Suprapubic skin (tissue), 4 donors: ENCODE measurements around the gene GAD2. TPM values are rescaled to one million over a fixed set of nuclear protein-coding genes. Genes with fewer than 3 reads are reported as not detected.

ENCODE experiments used
- DNase-seq, 2 donors: peaks; one replicate each; pipeline ENCODE4 v3.0.0-alpha.2; 2019; ENCODE audit warnings: low spot score in 2 of 2
- H3K27ac ChIP-seq: fragments of 200-600 bp; sonication (generic); one replicate; pipeline ENCODE4 v1.5.1; 2019
- H3K27me3 ChIP-seq: fragments of 200-600 bp; sonication (generic); one replicate; pipeline ENCODE4 v1.5.1; 2019
- H3K36me3 ChIP-seq: fragments of 200-600 bp; sonication (generic); one replicate; pipeline ENCODE4 v1.5.1; 2019
- H3K4me1 ChIP-seq: fragments of 200-600 bp; sonication (generic); one replicate; pipeline ENCODE4 v1.5.1; 2019
- H3K4me3 ChIP-seq: fragments of 200-600 bp; sonication (generic); one replicate; pipeline ENCODE4 v1.5.1; 2019; ENCODE audit warnings: mild to moderate bottlenecking
- H3K9me3 ChIP-seq: fragments of 200-600 bp; sonication (generic); one replicate; pipeline ENCODE4 v1.5.1; 2019
- EP300 ChIP-seq: sonication (generic); formaldehyde crosslinking; IDR thresholded peaks from one replicate; pipeline ENCODE4 v1.6.1; 2017; ENCODE audit warnings: antibody characterized with exemption
- POLR2A ChIP-seq, 2 donors: fragments of 450-650 bp; IDR thresholded peaks; one replicate each; pipeline ENCODE4 v1.6.1; 2017; ENCODE audit warnings: antibody characterized with exemption in 2 of 2, mild to moderate bottlenecking in 2 of 2, moderate library complexity in 2 of 2
- POLR2AphosphoS5 ChIP-seq, 3 donors: sonication (generic); formaldehyde crosslinking; IDR thresholded peaks; one replicate each; pipeline ENCODE4 v1.6.1; 2017; ENCODE audit warnings: antibody characterized with exemption in 3 of 3
- WGBS: methylation state at CpG from one replicate; pipeline ENCODE4 v1.1.5; 2018; 5-methylcytosine and 5-hydroxymethylcytosine counted together
- total RNA-seq, 4 donors: library from RNA; depleted of rRNA; stranded (reverse); fragments of >200 nt; gene quantifications; one replicate each; pipeline ENCODE4 v1.1.0, GENCODE V29; 2016
- TF ChIP-seq, protein P1 (sequence below), 2 donors: fragments of 200-600 bp in 1 of 2; fragments of 450-650 bp in 1 of 2; sonication (generic) in 1 of 2; IDR thresholded peaks; one replicate each; pipeline ENCODE4 v1.5.1; 2016 to 2019; ENCODE audit warnings: antibody characterized with exemption in 2 of 2, mild to moderate bottlenecking in 1 of 2, moderate library complexity in 1 of 2

Gene GAD2
- total RNA-seq, 4 donors from 2014 or later: not detected

DNA sequence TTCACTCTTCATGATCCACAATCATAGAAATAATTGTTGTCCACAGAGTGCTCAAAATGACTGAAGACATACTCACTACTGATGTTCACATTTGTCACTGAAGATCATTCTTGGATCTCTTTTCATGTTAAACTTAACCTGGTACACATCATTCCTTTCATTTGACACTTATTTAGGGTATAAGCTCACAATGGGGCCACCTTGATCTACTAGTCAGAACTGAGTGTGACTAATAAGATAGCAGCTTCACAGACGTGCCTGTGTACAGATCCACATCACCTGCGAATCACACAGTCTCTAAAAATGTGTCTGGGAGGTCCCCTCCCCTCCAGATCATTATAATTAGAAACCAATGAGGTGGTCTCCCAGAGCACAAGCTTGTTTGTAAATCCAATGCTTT, 21.8 kb downstream of the GAD2 start:
- H3K9me3 ChIP-seq: no peaks in the 10 kb centered on the region
- H3K4me3 ChIP-seq: no peak overlapping the region
- H3K4me1 ChIP-seq: no peaks in the 10 kb centered on the region
- no peak overlapping the region for H3K27ac ChIP-seq
- H3K27me3 ChIP-seq: peaks cover 17% of the 10 kb centered on the region
- TF ChIP-seq, protein P1, sequence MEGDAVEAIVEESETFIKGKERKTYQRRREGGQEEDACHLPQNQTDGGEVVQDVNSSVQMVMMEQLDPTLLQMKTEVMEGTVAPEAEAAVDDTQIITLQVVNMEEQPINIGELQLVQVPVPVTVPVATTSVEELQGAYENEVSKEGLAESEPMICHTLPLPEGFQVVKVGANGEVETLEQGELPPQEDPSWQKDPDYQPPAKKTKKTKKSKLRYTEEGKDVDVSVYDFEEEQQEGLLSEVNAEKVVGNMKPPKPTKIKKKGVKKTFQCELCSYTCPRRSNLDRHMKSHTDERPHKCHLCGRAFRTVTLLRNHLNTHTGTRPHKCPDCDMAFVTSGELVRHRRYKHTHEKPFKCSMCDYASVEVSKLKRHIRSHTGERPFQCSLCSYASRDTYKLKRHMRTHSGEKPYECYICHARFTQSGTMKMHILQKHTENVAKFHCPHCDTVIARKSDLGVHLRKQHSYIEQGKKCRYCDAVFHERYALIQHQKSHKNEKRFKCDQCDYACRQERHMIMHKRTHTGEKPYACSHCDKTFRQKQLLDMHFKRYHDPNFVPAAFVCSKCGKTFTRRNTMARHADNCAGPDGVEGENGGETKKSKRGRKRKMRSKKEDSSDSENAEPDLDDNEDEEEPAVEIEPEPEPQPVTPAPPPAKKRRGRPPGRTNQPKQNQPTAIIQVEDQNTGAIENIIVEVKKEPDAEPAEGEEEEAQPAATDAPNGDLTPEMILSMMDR (IDR thresholded peaks at IDR 0.05): no peak
- no peak for TF ChIP-seq POLR2A (IDR thresholded peaks at IDR 0.05)
- no peak for TF ChIP-seq EP300
- no peak for TF ChIP-seq POLR2AphosphoS5 (IDR thresholded peaks at IDR 0.05)
- WGBS: 47% methylated on average over 2 of the region's 2 CpGs
- no peaks in the 10 kb centered on the region for H3K36me3 ChIP-seq
- DNase-seq: no peak

DNA sequence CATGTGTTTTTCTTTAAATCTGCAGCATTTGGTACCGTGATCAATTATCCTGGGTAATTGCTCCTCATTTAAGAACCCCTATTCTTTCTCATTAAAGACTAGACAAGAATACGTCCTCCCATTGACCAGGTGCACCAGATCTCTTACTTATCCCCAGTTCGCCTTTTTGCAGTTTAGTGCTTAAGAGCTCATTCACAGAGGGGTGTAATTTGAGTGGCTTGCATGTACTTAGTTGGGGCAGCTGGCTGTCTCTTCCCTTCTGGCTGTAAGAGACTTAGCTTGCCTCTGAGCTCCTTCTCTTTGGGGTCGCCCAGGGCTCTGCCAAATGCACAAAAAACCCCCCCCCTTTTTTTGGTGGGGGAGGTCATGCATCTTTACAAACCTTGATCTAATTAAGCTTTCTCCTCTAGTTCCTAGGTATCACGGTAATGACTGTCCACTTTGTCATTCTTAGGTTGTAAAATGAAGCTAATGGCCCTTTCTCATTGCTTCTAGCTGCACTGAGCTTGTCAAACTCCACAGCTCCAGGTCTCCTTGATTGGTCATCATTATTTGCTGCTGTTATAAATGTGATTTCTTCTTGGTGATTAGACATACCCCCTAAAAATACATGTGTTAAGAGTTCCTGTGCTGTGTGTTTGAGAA, 26.3 kb downstream of the GAD2 start:
- Histone ChIP-seq H3K9me3 (no peaks in the 10 kb centered on the region), H3K27me3 (peaks cover 8% of the 10 kb centered on the region), H3K4me1 (no peaks in the 10 kb centered on the region), H3K27ac (no peak overlapping the region), H3K4me3 (no peak overlapping the region), H3K36me3 (no peaks in the 10 kb centered on the region)
- no peak for DNase-seq
- TF ChIP-seq POLR2AphosphoS5 (IDR thresholded peaks at IDR 0.05) (no peak), POLR2A (IDR thresholded peaks at IDR 0.05) (no peak), EP300 (no peak)
- TF ChIP-seq, protein P1 (IDR thresholded peaks at IDR 0.05): no peak
- WGBS: 20% methylated on average over 5 of the region's 5 CpGs

DNA sequence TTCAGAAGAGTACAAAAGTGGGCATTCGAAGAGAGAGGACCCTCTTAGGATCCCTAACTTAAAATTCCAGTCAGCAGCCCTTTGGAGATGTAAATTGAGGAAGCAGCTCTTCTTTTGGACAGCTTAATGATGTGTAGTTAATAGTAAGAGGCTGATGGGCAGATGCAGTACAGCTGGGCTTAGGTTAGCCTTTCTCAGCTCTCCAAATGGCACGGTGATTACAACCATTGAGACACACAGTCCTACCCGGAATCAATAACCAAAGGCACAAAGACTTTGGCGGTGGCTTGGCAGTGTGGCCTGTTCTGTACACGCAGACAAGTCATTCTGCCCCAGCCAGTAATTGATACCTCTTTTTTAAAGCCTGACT, 26.8 kb downstream of the GAD2 start:
- DNase-seq: no peak
- no peak for TF ChIP-seq EP300
- no peak for TF ChIP-seq POLR2AphosphoS5 (IDR thresholded peaks at IDR 0.05)
- TF ChIP-seq, protein P1 (IDR thresholded peaks at IDR 0.05): no peak
- TF ChIP-seq POLR2A (IDR thresholded peaks at IDR 0.05): no peak
- Histone ChIP-seq H3K4me1 (no peaks in the 10 kb centered on the region), H3K27me3 (peaks cover 8% of the 10 kb centered on the region), H3K36me3 (no peaks in the 10 kb centered on the region), H3K9me3 (no peaks in the 10 kb centered on the region), H3K4me3 (no peak overlapping the region), H3K27ac (no peak overlapping the region)
- 50% methylated on average over 5 of the region's 5 CpGs for WGBS

DNA sequence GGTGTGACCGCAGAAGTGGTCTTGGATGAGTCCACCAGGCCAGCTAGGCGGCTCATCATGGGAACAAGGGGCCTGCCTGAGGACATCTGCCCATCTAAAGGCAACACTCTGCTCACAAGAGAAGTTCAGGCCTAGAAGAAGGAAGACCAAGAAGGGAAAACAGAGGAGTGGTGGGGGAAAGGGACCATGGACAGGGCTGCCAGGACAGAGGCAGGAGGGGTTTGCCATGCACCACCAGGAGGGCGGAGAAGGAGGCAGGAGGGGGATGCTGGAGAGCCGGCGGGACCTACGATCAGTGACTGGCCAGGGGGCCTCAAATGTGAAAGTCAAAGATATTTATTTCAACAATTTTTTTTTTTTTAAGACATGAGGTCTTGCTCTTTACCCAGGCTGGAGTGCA, 33.1 kb downstream of the GAD2 start:
- H3K27ac ChIP-seq: no peak overlapping the region
- DNase-seq: no peak
- H3K4me3 ChIP-seq: no peak overlapping the region
- H3K27me3 ChIP-seq: no peaks in the 10 kb centered on the region
- 84% methylated on average over 6 of the region's 6 CpGs for WGBS
- H3K9me3 ChIP-seq: no peaks in the 10 kb centered on the region
- H3K4me1 ChIP-seq: no peaks in the 10 kb centered on the region
- TF ChIP-seq, protein P1 (IDR thresholded peaks at IDR 0.05): no peak
- TF ChIP-seq EP300 (no peak), POLR2AphosphoS5 (IDR thresholded peaks at IDR 0.05) (no peak), POLR2A (IDR thresholded peaks at IDR 0.05) (no peak)
- no peaks in the 10 kb centered on the region for H3K36me3 ChIP-seq

DNA sequence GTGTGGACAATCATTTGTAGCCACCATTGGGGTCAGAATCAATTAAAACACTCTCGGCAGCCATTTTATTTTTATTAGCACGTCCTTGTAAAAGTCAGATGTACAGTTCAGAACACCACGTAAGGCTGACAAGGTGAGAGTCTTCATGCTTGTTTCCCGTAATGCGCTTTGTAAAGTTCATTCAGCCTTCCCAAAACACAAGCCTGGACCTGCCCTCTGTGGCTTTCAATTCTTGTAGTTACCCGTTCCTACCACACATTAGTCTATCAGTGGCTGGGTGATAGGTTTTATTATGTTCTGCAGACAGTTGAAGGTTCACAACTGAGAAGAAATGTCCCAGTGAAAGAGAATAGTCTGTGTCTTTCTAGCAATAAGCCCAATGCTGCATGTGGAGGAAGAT, 35.4 kb downstream of the GAD2 start:
- H3K9me3 ChIP-seq: no peaks in the 10 kb centered on the region
- WGBS: 69% methylated on average over 6 of the region's 6 CpGs
- no peak for DNase-seq
- H3K4me3 ChIP-seq: no peak overlapping the region
- no peaks in the 10 kb centered on the region for H3K36me3 ChIP-seq
- H3K4me1 ChIP-seq: no peaks in the 10 kb centered on the region
- TF ChIP-seq EP300 (no peak), POLR2A (IDR thresholded peaks at IDR 0.05) (no peak), POLR2AphosphoS5 (IDR thresholded peaks at IDR 0.05) (no peak)
- TF ChIP-seq, protein P1 (IDR thresholded peaks at IDR 0.05): no peak
- H3K27ac ChIP-seq: no peak overlapping the region
- no peaks in the 10 kb centered on the region for H3K27me3 ChIP-seq
